OCI-LY3 (cell line): ENCODE data around the gene MMS22L.

Source experiments
- CTCF ChIP-seq: fragments of 200-600, 300-600 bp; sonication (generic); IDR thresholded peaks from 2 replicates; pipeline ENCODE4 v1.5.1; 2014; ENCODE audit warnings: antibody characterized with exemption, low read length, low read depth
- EZH2phosphoT487 ChIP-seq: fragments of 200-600 bp; shearing (Covaris generic); IDR thresholded peaks from 2 replicates; pipeline ENCODE4 v1.6.1; 2018; ENCODE audit warnings: antibody characterized with exemption, mixed run types, low read depth

DNA sequence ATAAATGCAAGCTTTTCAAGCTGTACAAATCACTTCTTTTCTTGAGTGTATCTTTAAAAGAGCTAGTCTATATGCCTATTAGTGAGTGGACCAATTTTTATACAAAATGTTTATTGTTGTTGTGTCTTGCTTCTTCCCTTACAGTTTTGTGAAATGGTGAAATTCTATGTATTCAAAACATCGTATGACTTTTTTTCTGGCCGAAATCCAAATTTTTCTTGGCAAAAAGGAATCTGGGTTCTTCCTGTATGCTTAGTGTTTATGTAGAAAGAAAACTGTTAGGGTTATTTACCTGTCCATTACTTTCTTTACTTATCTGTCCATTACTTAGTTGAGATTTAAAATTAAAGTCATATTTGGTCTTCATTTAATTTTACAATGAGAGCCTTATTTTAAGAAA is 153.9 kb downstream of the MMS22L start:
- TF ChIP-seq CTCF: no peak
- no peak for TF ChIP-seq EZH2phosphoT487
